IPS-20b (cell line): ENCODE measurements around the gene DCAF8.
"Not testable (repeated sequence)": the region's sequence is repeated elsewhere in the genome, so short reads cannot be mapped to it uniquely, and the experiment has no call there.

ENCODE experiments used
- H3K27ac ChIP-seq: one replicate; pipeline ENCODE4 v1.5.1; 2013; ENCODE audit warnings: low read length
- H3K27me3 ChIP-seq: 2 replicates; pipeline ENCODE4 v1.6.1; 2013; ENCODE audit warnings: mild to moderate bottlenecking, low read length, inconsistent platforms; ENCODE audit not compliant: insufficient read depth
- H3K36me3 ChIP-seq: 2 replicates; pipeline ENCODE4 v1.6.1; 2013; ENCODE audit warnings: low read depth, mild to moderate bottlenecking, inconsistent platforms, low read length, moderate library complexity; ENCODE audit not compliant: insufficient read depth
- H3K4me1 ChIP-seq: 2 replicates; pipeline ENCODE4 v1.6.1; 2013; ENCODE audit warnings: mild to moderate bottlenecking, control low read depth, inconsistent platforms, low read length, moderate library complexity; ENCODE audit not compliant: insufficient read depth
- H3K4me3 ChIP-seq: 2 replicates; pipeline ENCODE4 v1.5.1; 2013; ENCODE audit warnings: mild to moderate bottlenecking, low read length, inconsistent platforms
- H3K9ac ChIP-seq: 2 replicates; pipeline ENCODE4 v1.6.1; 2013; ENCODE audit warnings: low read depth, mild to moderate bottlenecking, inconsistent platforms, low read length, moderate library complexity
- H3K9me3 ChIP-seq: 2 replicates; pipeline ENCODE4 v1.6.1; 2013; ENCODE audit warnings: mild to moderate bottlenecking, low read depth, low read length, inconsistent platforms; ENCODE audit not compliant: insufficient read depth

The DCAF8 gene

DNA sequence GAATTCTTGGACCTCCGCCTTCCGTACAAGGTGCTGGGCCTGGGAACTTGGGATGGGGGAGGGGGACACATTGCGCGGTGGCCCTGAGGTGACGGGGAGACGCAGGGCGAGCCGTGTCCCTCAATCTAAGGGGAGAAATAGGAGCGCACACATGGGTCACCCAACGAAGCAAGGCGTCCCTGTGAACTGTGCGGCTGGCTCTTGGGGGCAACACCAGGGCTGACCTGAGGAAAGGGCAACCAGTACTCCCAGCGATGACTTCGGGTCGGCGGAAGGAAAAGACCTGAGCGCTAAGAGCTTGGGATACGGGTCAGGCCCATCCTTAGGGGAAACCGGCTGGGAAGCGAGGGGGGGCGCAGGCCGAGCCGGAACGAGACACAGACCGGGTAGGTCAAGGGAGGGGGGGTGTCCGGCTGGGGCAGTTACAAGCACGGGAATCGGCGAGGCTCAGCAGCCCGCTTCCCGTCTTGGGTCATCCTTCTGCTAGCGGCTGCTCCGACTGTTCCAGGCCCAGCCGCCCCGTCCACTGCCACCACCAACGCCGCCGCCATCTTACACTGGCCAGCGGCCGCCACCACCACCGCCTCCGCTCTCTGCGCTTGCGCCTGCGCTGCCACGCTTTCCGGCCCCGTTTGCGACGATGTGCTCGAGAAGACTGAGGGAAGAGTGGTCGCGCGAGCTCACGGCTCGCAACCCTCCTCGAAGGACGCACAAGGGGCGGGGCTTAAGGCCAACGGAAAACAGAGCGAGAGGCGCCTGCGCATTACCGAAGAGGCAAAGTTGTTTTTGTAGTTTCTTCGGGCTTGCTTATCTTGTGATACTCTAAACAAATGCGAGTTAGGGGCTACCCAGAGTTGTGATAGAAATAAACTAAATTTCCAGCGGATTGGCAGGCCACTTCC is at the start of gene DCAF8:
TSS of gene DCAF8 (minus strand) at position 657 of the 902 bp plus-strand sequence. CDS start 18,541 bp downstream, outside the sequence.
- Histone ChIP-seq H3K27me3 (peaks cover 11% of the 10 kb centered on the region), H3K27ac (peak within 1 kb of the TSS; percentile 96), H3K36me3 (peaks cover 11% of the 10 kb centered on the region; the same call in 1 of the 2 replicates), H3K9ac (peak within 1 kb of the TSS; percentile 98), H3K9me3 (no peaks in the 10 kb centered on the region), H3K4me1 (peaks cover 19% of the 10 kb centered on the region), H3K4me3 (peak within 1 kb of the TSS; percentile 94)

GRCh38 chr1:160309571-160309970 is 47.2 kb upstream of the DCAF8 start:
- Histone ChIP-seq H3K4me3 (no peak overlapping the region), H3K9me3 (no peaks in the 10 kb centered on the region), H3K9ac (no peak overlapping the region), H3K27me3 (no peaks in the 10 kb centered on the region), H3K36me3 (peaks cover 88% of the 10 kb centered on the region), H3K27ac (no peak overlapping the region), H3K4me1 (peaks cover 23% of the 10 kb centered on the region)

DNA sequence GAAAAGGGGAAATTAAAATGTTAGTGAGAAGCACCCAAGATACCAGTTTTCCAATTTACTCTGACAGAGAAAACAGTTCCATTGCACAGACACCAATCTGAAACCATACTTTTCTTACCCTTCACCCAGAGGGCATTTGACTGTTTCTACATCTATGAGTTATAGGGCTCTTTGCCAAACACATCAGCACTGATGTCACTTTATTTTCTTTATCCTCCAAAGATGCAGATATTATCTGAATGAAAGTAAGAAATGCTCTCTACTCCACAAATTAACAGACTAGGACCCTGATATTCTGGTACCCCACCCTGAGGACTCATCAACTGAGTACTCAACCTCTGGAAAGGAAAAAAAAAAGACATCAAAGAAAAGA is 46.8 kb upstream of the DCAF8 start:
- H3K4me3 ChIP-seq, result no peak overlapping the region
- H3K27ac ChIP-seq, result no peak overlapping the region
- H3K9me3 ChIP-seq, result no peaks in the 10 kb centered on the region
- peaks cover 23% of the 10 kb centered on the region for H3K4me1 ChIP-seq
- no peaks in the 10 kb centered on the region for H3K27me3 ChIP-seq
- H3K9ac ChIP-seq, result no peak overlapping the region
- peaks cover 88% of the 10 kb centered on the region for H3K36me3 ChIP-seq

GRCh38 chr1:160308451-160309184 is 46.3 kb upstream of the DCAF8 start:
- Histone ChIP-seq H3K27me3 (no peaks in the 10 kb centered on the region), H3K27ac (no peak overlapping the region), H3K9ac (no peak overlapping the region), H3K36me3 (peaks cover 88% of the 10 kb centered on the region), H3K9me3 (no peaks in the 10 kb centered on the region), H3K4me3 (peak overlapping the region; percentile 2; the same call in 1 of the 2 replicates), H3K4me1 (peaks cover 23% of the 10 kb centered on the region)

DNA sequence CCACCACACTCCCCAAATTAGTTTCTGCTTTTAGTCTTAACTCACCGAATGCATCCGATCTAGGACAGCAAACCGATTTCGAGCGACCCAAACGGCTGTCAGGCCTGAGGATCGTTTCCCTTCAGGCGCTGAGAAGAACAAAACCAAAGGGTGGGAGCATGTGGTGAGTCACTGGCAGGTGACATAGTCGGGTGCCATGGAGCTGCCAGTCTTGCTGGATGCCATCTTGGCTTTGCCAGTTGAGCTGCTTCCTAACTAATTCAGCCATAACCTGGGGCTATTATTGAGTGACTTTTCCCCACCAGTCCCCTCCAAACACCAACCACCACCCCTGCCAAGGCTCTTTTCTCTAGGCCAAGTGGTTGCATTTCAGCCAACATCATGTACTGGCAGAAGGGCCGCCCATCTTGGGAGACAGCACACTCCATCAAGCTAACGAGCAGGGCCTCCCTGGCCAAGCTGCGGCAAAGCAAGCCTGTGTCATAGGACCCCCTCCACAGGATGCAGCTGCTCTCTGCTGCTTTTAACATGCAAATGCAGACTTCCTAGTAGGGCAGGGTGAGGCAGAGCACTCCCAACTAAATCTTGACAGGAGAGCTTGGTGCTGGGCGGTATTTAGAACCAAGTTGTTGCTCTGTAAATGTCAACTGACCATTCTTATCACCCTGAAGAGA is 44.9 kb upstream of the DCAF8 start:
- peak overlapping the region; percentile 53; the same call in 1 of the 2 replicates for H3K4me3 ChIP-seq
- peak overlapping the region; percentile 34; the same call in 1 of the 2 replicates for H3K9ac ChIP-seq
- no peaks in the 10 kb centered on the region for H3K9me3 ChIP-seq
- peaks cover 84% of the 10 kb centered on the region for H3K36me3 ChIP-seq
- H3K4me1 ChIP-seq, result peaks cover 23% of the 10 kb centered on the region
- H3K27me3 ChIP-seq, result no peaks in the 10 kb centered on the region
- peak overlapping the region; percentile 64 for H3K27ac ChIP-seq

DNA sequence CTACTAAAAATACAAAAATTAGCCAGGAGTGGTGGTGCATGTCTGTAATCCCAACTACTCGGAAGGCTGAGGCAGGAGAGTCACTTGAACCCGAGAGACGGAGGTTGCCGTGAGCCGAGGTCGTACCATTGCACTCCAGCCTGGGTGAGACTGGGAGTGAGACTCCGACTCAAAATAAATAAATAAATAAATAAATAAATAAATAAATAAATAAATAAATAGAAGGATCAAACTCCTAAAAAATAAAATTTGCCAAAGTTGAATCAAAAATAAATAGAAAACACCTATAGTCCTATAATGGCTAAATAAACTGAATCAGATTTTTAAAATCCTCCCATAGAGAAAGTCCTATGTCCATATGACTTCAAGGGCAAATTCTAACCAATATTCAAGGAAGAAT is 37.8 kb upstream of the DCAF8 start:
- H3K36me3 ChIP-seq, result peaks cover 86% of the 10 kb centered on the region
- no peaks in the 10 kb centered on the region for H3K9me3 ChIP-seq
- no peak overlapping the region for H3K27ac ChIP-seq
- no peak overlapping the region for H3K4me3 ChIP-seq
- H3K9ac ChIP-seq, result no peak overlapping the region
- no peaks in the 10 kb centered on the region for H3K4me1 ChIP-seq
- no peaks in the 10 kb centered on the region for H3K27me3 ChIP-seq

- Histone ChIP-seq H3K36me3 (peaks cover 97% of the 10 kb centered on the region), H3K4me3 (no peak overlapping the region), H3K27ac (no peak overlapping the region), H3K9me3 (no peaks in the 10 kb centered on the region), H3K9ac (no peak overlapping the region), H3K4me1 (no peaks in the 10 kb centered on the region), H3K27me3 (no peaks in the 10 kb centered on the region)
Observed at GRCh38 chr1:160296036-160296435, 33.7 kb upstream of the DCAF8 start.

GRCh38 chr1:160293020-160293968 is 30.9 kb upstream of the DCAF8 start:
- Histone ChIP-seq H3K36me3 (peaks cover 93% of the 10 kb centered on the region), H3K9ac (no peak overlapping the region), H3K4me1 (no peaks in the 10 kb centered on the region), H3K4me3 (no peak overlapping the region), H3K9me3 (no peaks in the 10 kb centered on the region), H3K27ac (no peak overlapping the region), H3K27me3 (no peaks in the 10 kb centered on the region)

- peaks cover 76% of the 10 kb centered on the region for H3K36me3 ChIP-seq
- H3K4me3 ChIP-seq, result no peak overlapping the region
- no peak overlapping the region for H3K9ac ChIP-seq
- H3K27ac ChIP-seq, result no peak overlapping the region
- no peaks in the 10 kb centered on the region for H3K9me3 ChIP-seq
- no peaks in the 10 kb centered on the region for H3K27me3 ChIP-seq
- no peaks in the 10 kb centered on the region for H3K4me1 ChIP-seq
Observed at GRCh38 chr1:160291248-160292220, 29.2 kb upstream of the DCAF8 start.

DNA sequence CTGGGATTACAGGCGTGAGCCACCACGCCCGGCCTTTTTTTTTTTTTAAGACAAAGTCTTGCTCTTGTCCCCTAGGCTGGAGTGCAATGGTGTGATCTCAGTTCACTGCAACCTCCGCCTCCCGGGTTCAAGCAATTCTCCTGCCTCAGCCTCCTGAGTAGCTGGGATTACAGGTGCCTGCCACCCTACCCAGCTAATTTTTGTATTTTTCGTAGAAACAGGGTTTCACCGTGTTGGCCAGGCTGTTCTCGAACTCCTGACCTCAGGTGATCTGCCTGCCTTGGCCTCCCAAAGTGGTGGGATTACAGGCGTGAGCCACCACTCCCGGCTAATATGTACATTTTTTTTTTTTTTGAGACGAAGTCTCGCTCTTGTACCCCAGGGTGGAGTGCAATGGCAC is 25.4 kb upstream of the DCAF8 start:
- H3K4me3 ChIP-seq, H3K27me3 ChIP-seq, H3K27ac ChIP-seq, H3K9ac ChIP-seq, H3K4me1 ChIP-seq, H3K9me3 ChIP-seq: not testable (repeated sequence)
- H3K36me3 ChIP-seq, result peaks cover 40% of the 10 kb centered on the region
